Measurements from ENCODE around the gene HIRA. TPM values are rescaled to one million over a fixed set of nuclear protein-coding genes. Genes with fewer than 3 reads are reported as not detected.

Gene HIRA
- total and polyA plus RNA-seq, 2 of the 8 experiments (the other 6 are each of a cell fraction or from before 2014, with no cell fraction given): 34.9 to 67.2 TPM

GRCh38 chr22:19290400-19291217, 140.9 kb downstream of the HIRA start:
- no peak overlapping the region for H4K8ac ChIP-seq (ENCODE audit: extremely low read depth, insufficient read depth, low read length)
- no peak overlapping the region for H3K23ac ChIP-seq (ENCODE audit: insufficient read length)
- no peak overlapping the region; the same call in 1 of the 2 replicates for H3K27ac ChIP-seq (ENCODE audit: low read depth, low read length)
- H2BK15ac ChIP-seq (ENCODE audit: low read length): no peak overlapping the region
- peaks cover 13% of the 10 kb centered on the region; the same call in 1 of the 2 replicates for H3K23me2 ChIP-seq (ENCODE audit: low read depth, low read length)
- peaks cover 3 to 7% of the 10 kb centered on the region in 2 experiments; a peak in 1 of 4 replicates for H3K79me2 ChIP-seq (ENCODE audit: control insufficient read depth in 1 of 2, insufficient read depth in 2 of 2, low read length in 2 of 2)
- no peak overlapping the region for H3K56ac ChIP-seq (replicated peaks; ENCODE audit: insufficient read length, low read depth, low read length)
- peak overlapping the region; percentile 48 to 68 (median 56); a peak in 6 of 7 replicates for H3K9ac ChIP-seq (replicated peaks in 1 of 4; ENCODE audit: extremely low read depth in 1 of 4, low read depth in 3 of 4, low read length in 3 of 4)
- H3K4me2 ChIP-seq (ENCODE audit: insufficient read depth in 1 of 2, low read depth in 2 of 2, low read length in 2 of 2): peak overlapping the region; percentile 77 to 96
- no peak for DNase-seq (ENCODE audit: low read depth in 1 of 2, low spot score in 2 of 2)
- no peak overlapping the region for H2BK5ac ChIP-seq (ENCODE audit: low read depth, low read length)
- WGBS, 2 experiments (ENCODE audit: extremely low coverage in 1 of 2, insufficient coverage in 1 of 2, insufficient read length in 1 of 2, insufficient replicate concordance in 2 of 2, low coverage in 1 of 2, low lambda C conversion rate in 2 of 2, missing lambda C conversion rate in 1 of 2): 24% methylated on average over 27 of the region's 27 CpGs; no CpG with 5 or more reads in 1 of the 2 experiments
- POLR2A ChIA-PET (ENCODE audit: partially characterized antibody): interaction anchor here (1.1 to 1.9 kb wide), 2 partner anchors 111 to 140 kb away, joined by 3 to 6 read pairs; partner anchors contain the start of gene SLC25A1
- H3K4me1 ChIP-seq (replicated peaks in 1 of 4; ENCODE audit: control insufficient read depth in 3 of 4, insufficient read depth in 4 of 4, low read length in 3 of 4): peaks cover 11 to 27% (median 19%) of the 10 kb centered on the region in 4 experiments
- H3K4ac ChIP-seq (replicated peaks; ENCODE audit: insufficient read length, low read depth, low read length): peak overlapping the region; percentile 81
- H4K20me1 ChIP-seq (replicated peaks in 1 of 2; ENCODE audit: control insufficient read depth in 1 of 2, insufficient read depth in 2 of 2, low read length in 2 of 2): no peaks in the 10 kb centered on the region
- peaks cover 4% of the 10 kb centered on the region; the same call in 1 of the 2 replicates for H3K79me1 ChIP-seq (ENCODE audit: low read depth, low read length)
- H2BK12ac ChIP-seq (ENCODE audit: low read depth, low read length): no peak overlapping the region
- CTCF ChIA-PET (ENCODE audit: partially characterized antibody): interaction anchor here (1.8 kb wide), 1 partner anchor 111 kb away, joined by 7 read pairs; the partner anchor contains the start of gene SLC25A1
- FAIRE-seq: no peak
- no peak overlapping the region for H3K18ac ChIP-seq (ENCODE audit: extremely low read depth, low read length)
- no peak overlapping the region for H4K91ac ChIP-seq (replicated peaks; ENCODE audit: insufficient read length, low read length)
- H3K4me3 ChIP-seq (ENCODE audit: extremely low read depth in 1 of 4, insufficient read depth in 2 of 4, low read depth in 3 of 4, low read length in 4 of 4): peak overlapping the region; percentile 63 to 83 (median 76)
- no peaks in the 10 kb centered on the region for H3K9me3 ChIP-seq (ENCODE audit: insufficient read depth in 2 of 2, low read depth in 1 of 2, low read length in 1 of 2)
- no peak overlapping the region for H2AK5ac ChIP-seq (ENCODE audit: low read depth, low read length)
- H4K5ac ChIP-seq (ENCODE audit: insufficient read length, low read depth, low read length): no peak overlapping the region
- peaks cover 0 to 9% (median 7%) of the 10 kb centered on the region in 4 experiments; a peak in 3 of 7 replicates for H3K27me3 ChIP-seq (replicated peaks in 1 of 4; ENCODE audit: control insufficient read depth in 3 of 4, extremely low read depth in 1 of 4, insufficient read depth in 3 of 4, low read length in 3 of 4)
- no peak overlapping the region for H2BK120ac ChIP-seq (replicated peaks; ENCODE audit: low read depth, low read length)
- H3K14ac ChIP-seq (ENCODE audit: insufficient read length): no peak overlapping the region
- no peaks in the 10 kb centered on the region for H3K36me3 ChIP-seq (ENCODE audit: control insufficient read depth in 2 of 4, insufficient read depth in 4 of 4, low read length in 3 of 4)
- H2AFZ ChIP-seq (ENCODE audit: low read length): no peak overlapping the region
- H2BK20ac ChIP-seq (ENCODE audit: low read length): no peak overlapping the region
- TF ChIP-seq POLR2A (IDR thresholded peaks at IDR 0.05; ENCODE audit: control extremely low read depth in 1 of 2, low read depth in 2 of 2, low read length in 2 of 2) (no peak), RAD21 (IDR thresholded peaks at IDR 0.05 in 1 of 2, conservative IDR thresholded peaks at IDR 0.05 in 1 of 2; ENCODE audit: low read depth in 2 of 2, low read length in 2 of 2) (no peak), ASH2L (IDR thresholded peaks at IDR 0.05; ENCODE audit: low read length) (peak; percentile 16), GABPA (IDR thresholded peaks at IDR 0.05; ENCODE audit: borderline replicate concordance, insufficient read depth, low read length) (no peak), E2F6 (IDR thresholded peaks at IDR 0.05) (peak; percentile 28; the same call in 1 of the 2 replicates), RXRA (IDR thresholded peaks at IDR 0.05; ENCODE audit: insufficient read depth, low read depth, low read length) (no peak), KDM5A (IDR thresholded peaks at IDR 0.05; ENCODE audit: low read length) (no peak), KDM4A (IDR thresholded peaks at IDR 0.05; ENCODE audit: low read depth, low read length, severe bottlenecking) (no peak), FOSL1 (IDR thresholded peaks at IDR 0.05; ENCODE audit: insufficient read depth, low read depth, low read length) (no peak), CEBPB (IDR thresholded peaks at IDR 0.05; ENCODE audit: low read depth, low read length) (no peak), SP4 (IDR thresholded peaks at IDR 0.05; ENCODE audit: low read length) (no peak)
